HL-60/S4 (cell line): ENCODE results near the gene VOPP1.

ENCODE experiments used
- in situ Hi-C: fragments of 300-500 bp; cut with MboI; formaldehyde crosslinking; loops from 2 replicates; pipeline ENCODE4 v1.14.3; 2022; ENCODE audit warnings: low sequenced_read_pairs

VOPP1 gene

GRCh38 chr7:55494951-55495350, 77.4 kb downstream of the VOPP1 start:
- in situ Hi-C loops = no loop called here

- in situ Hi-C loops = no loop called here
Observed at GRCh38 chr7:55493408-55493807, 78.9 kb downstream of the VOPP1 start.

GRCh38 chr7:55491346-55491745, 81.0 kb downstream of the VOPP1 start:
- in situ Hi-C loops = no loop called here

- in situ Hi-C loops = no loop called here
Observed at GRCh38 chr7:55490099-55490498, 82.2 kb downstream of the VOPP1 start.

- in situ Hi-C loops = no loop called here
Observed at GRCh38 chr7:55489552-55489951, 82.8 kb downstream of the VOPP1 start.

- in situ Hi-C loops = no loop called here
Observed at GRCh38 chr7:55488804-55489340, 83.4 kb downstream of the VOPP1 start.

- in situ Hi-C loops = no loop called here
Observed at GRCh38 chr7:55488216-55488615, 84.1 kb downstream of the VOPP1 start.

GRCh38 chr7:55486991-55487390, 85.3 kb downstream of the VOPP1 start:
- in situ Hi-C loops = no loop called here

GRCh38 chr7:55486192-55486590, 86.1 kb downstream of the VOPP1 start:
- in situ Hi-C loops = no loop called here

GRCh38 chr7:55485501-55486191, 86.7 kb downstream of the VOPP1 start:
- in situ Hi-C loops = no loop called here

GRCh38 chr7:55484834-55485233, 87.5 kb downstream of the VOPP1 start:
- in situ Hi-C loops = no loop called here

- in situ Hi-C loops = no loop called here
Observed at GRCh38 chr7:55484241-55484640, 88.1 kb downstream of the VOPP1 start.

GRCh38 chr7:55483046-55483445, 89.3 kb downstream of the VOPP1 start:
- in situ Hi-C loops = no loop called here

- in situ Hi-C loops = no loop called here
Observed at GRCh38 chr7:55481155-55481554, 91.1 kb downstream of the VOPP1 start.

GRCh38 chr7:55478700-55479099, 93.6 kb downstream of the VOPP1 start:
- in situ Hi-C loops = no loop called here

- in situ Hi-C loops = no loop called here
Observed at GRCh38 chr7:55477781-55478374, 94.4 kb downstream of the VOPP1 start.

- in situ Hi-C loops = no loop called here
Observed at GRCh38 chr7:55476852-55477780, 95.2 kb downstream of the VOPP1 start.

GRCh38 chr7:55475855-55476803, 96.2 kb downstream of the VOPP1 start:
- in situ Hi-C loops = no loop called here

GRCh38 chr7:55474944-55475854, 97.1 kb downstream of the VOPP1 start:
- in situ Hi-C loops = no loop called here
